OCI-LY3 (cell line): ENCODE measurements around the gene ALOX5.
"Not testable (repeated sequence)": the region's sequence is repeated elsewhere in the genome, so short reads cannot be mapped to it uniquely, and the experiment has no call there.

Experiments used
- CTCF ChIP-seq: fragments of 200-600, 300-600 bp; sonication (generic); IDR thresholded peaks from 2 replicates; pipeline ENCODE4 v1.5.1; 2014; ENCODE audit warnings: antibody characterized with exemption, low read length, low read depth
- EZH2phosphoT487 ChIP-seq: fragments of 200-600 bp; shearing (Covaris generic); IDR thresholded peaks from 2 replicates; pipeline ENCODE4 v1.6.1; 2018; ENCODE audit warnings: antibody characterized with exemption, mixed run types, low read depth

GRCh38 chr10:45346652-45347335, 27.2 kb upstream of the ALOX5 start:
- TF ChIP-seq CTCF, EZH2phosphoT487: not testable (repeated sequence)
